MM.1S (cell line): Measurements from ENCODE around the gene DENND2A.
A peak's percentile ranks its signal among the peaks of the same experiment; 100 is the strongest.

Experiments used
- DNase-seq: peaks from one replicate; pipeline ENCODE4 v3.0.0-alpha.2; 2015
- H2AFZ ChIP-seq: fragments of 300-600 bp; sonication (generic); 2 replicates; pipeline ENCODE4 v1.6.0; 2016; ENCODE audit warnings: antibody characterized with exemption, low read length
- H3F3A ChIP-seq: fragments of 300-600 bp; sonication (generic); 2 replicates; pipeline ENCODE4 v1.6.1; 2016; ENCODE audit warnings: mild to moderate bottlenecking, antibody characterized with exemption, low read length, moderate library complexity, mixed read lengths; ENCODE audit not compliant: insufficient read depth
- H3K27ac ChIP-seq: fragments of 300-600 bp; sonication (generic); 2 replicates; pipeline ENCODE4 v1.5.1; 2016; ENCODE audit warnings: mild to moderate bottlenecking, low read length
- H3K27me3 ChIP-seq: fragments of 300-600 bp; sonication (generic); replicated peaks from 2 replicates; pipeline ENCODE4 v1.6.0; 2016; ENCODE audit warnings: low read length; ENCODE audit not compliant: insufficient read depth
- H3K36me3 ChIP-seq: fragments of 300-600 bp; sonication (generic); replicated peaks from 2 replicates; pipeline ENCODE4 v1.6.1; 2016; ENCODE audit warnings: mild to moderate bottlenecking, low read length, mixed read lengths; ENCODE audit not compliant: insufficient read depth
- H3K4me1 ChIP-seq: fragments of 300-600 bp; sonication (generic); 2 replicates; pipeline ENCODE4 v1.6.1; 2016; ENCODE audit warnings: low read length, mixed read lengths
- H3K4me2 ChIP-seq: fragments of 300-600 bp; sonication (generic); 2 replicates; pipeline ENCODE4 v1.6.0; 2016; ENCODE audit warnings: low read depth, low read length
- H3K4me3 ChIP-seq: fragments of 300-600 bp; sonication (generic); 2 replicates; pipeline ENCODE4 v1.5.1; 2016; ENCODE audit warnings: low read length, mixed read lengths
- H3K79me2 ChIP-seq: fragments of 300-600 bp; sonication (generic); 2 replicates; pipeline ENCODE4 v1.6.1; 2016; ENCODE audit warnings: mixed run types, low read length, mixed read lengths
- H3K9ac ChIP-seq: fragments of 300-600 bp; sonication (generic); 2 replicates; pipeline ENCODE4 v1.6.1; 2016; ENCODE audit warnings: low read length, mixed read lengths
- H3K9me2 ChIP-seq: fragments of 300-600 bp; sonication (generic); replicated peaks from 2 replicates; pipeline ENCODE4 v1.6.1; 2016; ENCODE audit warnings: mild to moderate bottlenecking, low read length, mixed read lengths; ENCODE audit not compliant: insufficient read depth
- H3K9me3 ChIP-seq: fragments of 300-600 bp; sonication (generic); replicated peaks from 2 replicates; pipeline ENCODE4 v1.6.1; 2016; ENCODE audit warnings: mild to moderate bottlenecking, low read length, mixed read lengths; ENCODE audit not compliant: insufficient read depth
- H4K20me1 ChIP-seq: fragments of 300-600 bp; sonication (generic); 2 replicates; pipeline ENCODE4 v1.6.1; 2016; ENCODE audit warnings: mild to moderate bottlenecking, low read length, moderate library complexity, mixed read lengths; ENCODE audit not compliant: insufficient read depth
- CTCF ChIP-seq: fragments of 300-600 bp; sonication (generic); IDR thresholded peaks from 2 replicates; pipeline ENCODE4 v1.5.1; 2016; ENCODE audit warnings: antibody characterized with exemption, low read length, mixed read lengths
- EZH2 ChIP-seq: fragments of 300-600 bp; sonication (generic); optimal IDR thresholded peaks from 2 replicates; pipeline ENCODE3; 2017; ENCODE audit warnings: low read depth, mild to moderate bottlenecking, antibody characterized with exemption, low read length, mixed read lengths
- EZH2phosphoT487 ChIP-seq: fragments of 300-600 bp; sonication (generic); IDR thresholded peaks from 2 replicates; pipeline ENCODE4 v1.6.1; 2018; ENCODE audit warnings: antibody characterized with exemption, low read length

Gene DENND2A

GRCh38 chr7:140519007-140519399 is 121.6 kb downstream of the DENND2A start:
- no peak for TF ChIP-seq EZH2phosphoT487
- Histone ChIP-seq H4K20me1 (no peaks in the 10 kb centered on the region), H3K4me2 (no peak overlapping the region), H2AFZ (no peak overlapping the region), H3F3A (no peaks in the 10 kb centered on the region), H3K4me3 (no peak overlapping the region), H3K27ac (no peak overlapping the region), H3K27me3 (peaks cover 16% of the 10 kb centered on the region), H3K9me3 (no peaks in the 10 kb centered on the region), H3K9me2 (no peaks in the 10 kb centered on the region), H3K36me3 (no peaks in the 10 kb centered on the region), H3K4me1 (no peaks in the 10 kb centered on the region), H3K9ac (no peak overlapping the region), H3K79me2 (no peaks in the 10 kb centered on the region)
- no peak for DNase-seq

- H3K4me2 ChIP-seq: peak overlapping the region; percentile 44
- peak overlapping the region; percentile 55; the same call in 1 of the 2 replicates for H2AFZ ChIP-seq
- H3K27ac ChIP-seq: no peak overlapping the region
These were observed 122.1 kb downstream of the DENND2A start for GRCh38 chr7:140518370-140519006.

GRCh38 chr7:140517546-140518369 is 122.9 kb downstream of the DENND2A start:
- Histone ChIP-seq H2AFZ (peak overlapping the region; percentile 55; the same call in 1 of the 2 replicates), H3K27me3 (peaks cover 16% of the 10 kb centered on the region), H3K9me3 (no peaks in the 10 kb centered on the region), H3K9me2 (no peaks in the 10 kb centered on the region), H4K20me1 (no peaks in the 10 kb centered on the region), H3F3A (no peaks in the 10 kb centered on the region), H3K4me1 (no peaks in the 10 kb centered on the region), H3K79me2 (no peaks in the 10 kb centered on the region), H3K4me3 (no peak overlapping the region), H3K36me3 (no peaks in the 10 kb centered on the region), H3K27ac (no peak overlapping the region), H3K9ac (no peak overlapping the region), H3K4me2 (peak overlapping the region; percentile 44)
- no peak for TF ChIP-seq EZH2phosphoT487
- peak; percentile 94 for TF ChIP-seq CTCF
- DNase-seq: peak; percentile 84

More at GRCh38 chr7:140518370-140519006, 122.1 kb downstream of the DENND2A start:
- peaks cover 16% of the 10 kb centered on the region for H3K27me3 ChIP-seq
- no peaks in the 10 kb centered on the region for H4K20me1 ChIP-seq
- no peaks in the 10 kb centered on the region for H3F3A ChIP-seq
- H3K36me3 ChIP-seq: no peaks in the 10 kb centered on the region
- no peak for DNase-seq
- no peaks in the 10 kb centered on the region for H3K79me2 ChIP-seq
- H3K9me3 ChIP-seq: no peaks in the 10 kb centered on the region
- no peaks in the 10 kb centered on the region for H3K4me1 ChIP-seq
- TF ChIP-seq EZH2: no peak
- TF ChIP-seq EZH2phosphoT487: no peak
- TF ChIP-seq CTCF: no peak
- H3K4me3 ChIP-seq: no peak overlapping the region
- H3K9ac ChIP-seq: no peak overlapping the region
- H3K9me2 ChIP-seq: no peaks in the 10 kb centered on the region
